ENCODE results near the gene FCN1.

- no peak for TF ChIP-seq POLR2A (IDR thresholded peaks at IDR 0.05; ENCODE audit: extremely low read depth, insufficient read length)
- no peak for TF ChIP-seq CTCF (IDR thresholded peaks at IDR 0.05; ENCODE audit: low read depth, low read length)
Measured at GRCh38 chr9:134965851-134966250, 48.1 kb upstream of the FCN1 start.

Measured in NB4 (cell line).